Endothelial cell of umbilical vein (primary cell): ENCODE results near the gene NHSL2.

ENCODE experiments used
- EZH2 ChIP-seq: IDR thresholded peaks from 2 replicates; pipeline ENCODE4 v1.6.1; 2012; ENCODE audit warnings: borderline replicate concordance, low read depth, mild to moderate bottlenecking, moderate library complexity, low read length, inconsistent platforms; ENCODE audit not compliant: severe bottlenecking
- FOS ChIP-seq: IDR thresholded peaks from 2 replicates; pipeline ENCODE4 v1.6.1; 2011; ENCODE audit warnings: mild to moderate bottlenecking, low read length, moderate library complexity, borderline replicate concordance; ENCODE audit not compliant: insufficient read depth
- POLR2A ChIP-seq: IDR thresholded peaks from 2 replicates; pipeline ENCODE4 v1.6.1; 2012; ENCODE audit warnings: low read depth, mild to moderate bottlenecking, control low read depth, low read length
- POLR2AphosphoS5 ChIP-seq: IDR thresholded peaks from 2 replicates; pipeline ENCODE4 v1.6.1; 2012; ENCODE audit warnings: low read depth, mild to moderate bottlenecking, control low read depth, low read length, moderate library complexity; ENCODE audit not compliant: insufficient read depth
- TF ChIP-seq, protein P1 (sequence below): IDR thresholded peaks from 2 replicates; pipeline ENCODE4 v1.6.1; 2011; ENCODE audit not compliant: insufficient read depth, insufficient read length
- TF ChIP-seq, protein P2 (sequence below), 2 donors: IDR thresholded peaks; 1 replicate in 1 of 2; 2 replicates in 1 of 2; pipeline ENCODE4 v1.5.1; 2011; ENCODE audit warnings: low read length in 2 of 2, mild to moderate bottlenecking in 2 of 2, moderate library complexity in 2 of 2, control low read depth in 1 of 2, inconsistent platforms in 1 of 2, low read depth in 1 of 2; ENCODE audit not compliant: insufficient read depth in 1 of 2; ENCODE audit errors: extremely low read depth in 1 of 2

DNA sequence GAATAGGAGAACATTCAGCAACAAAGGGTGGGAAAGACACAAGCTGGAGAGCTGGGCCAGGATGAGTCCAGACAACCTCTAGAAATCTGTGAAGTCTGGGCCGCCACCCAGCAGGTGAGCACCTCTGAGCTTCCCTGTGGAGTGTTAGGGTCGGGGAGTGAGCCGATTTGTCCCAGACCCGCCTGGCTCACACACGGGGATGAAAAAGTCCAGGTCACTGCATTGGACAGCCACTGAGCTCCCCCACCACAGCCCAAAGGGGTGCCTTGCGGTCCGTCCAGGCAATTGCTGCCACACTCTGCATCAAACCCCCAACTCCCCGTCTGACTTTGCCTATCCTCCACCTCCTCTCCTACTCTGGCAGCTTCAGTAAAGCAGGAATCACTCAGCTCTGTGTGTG lies 38.7 kb downstream of the NHSL2 start:
- TF ChIP-seq, protein P1, sequence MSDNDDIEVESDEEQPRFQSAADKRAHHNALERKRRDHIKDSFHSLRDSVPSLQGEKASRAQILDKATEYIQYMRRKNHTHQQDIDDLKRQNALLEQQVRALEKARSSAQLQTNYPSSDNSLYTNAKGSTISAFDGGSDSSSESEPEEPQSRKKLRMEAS = no peak
- TF ChIP-seq POLR2A = no peak
- TF ChIP-seq, protein P2, sequence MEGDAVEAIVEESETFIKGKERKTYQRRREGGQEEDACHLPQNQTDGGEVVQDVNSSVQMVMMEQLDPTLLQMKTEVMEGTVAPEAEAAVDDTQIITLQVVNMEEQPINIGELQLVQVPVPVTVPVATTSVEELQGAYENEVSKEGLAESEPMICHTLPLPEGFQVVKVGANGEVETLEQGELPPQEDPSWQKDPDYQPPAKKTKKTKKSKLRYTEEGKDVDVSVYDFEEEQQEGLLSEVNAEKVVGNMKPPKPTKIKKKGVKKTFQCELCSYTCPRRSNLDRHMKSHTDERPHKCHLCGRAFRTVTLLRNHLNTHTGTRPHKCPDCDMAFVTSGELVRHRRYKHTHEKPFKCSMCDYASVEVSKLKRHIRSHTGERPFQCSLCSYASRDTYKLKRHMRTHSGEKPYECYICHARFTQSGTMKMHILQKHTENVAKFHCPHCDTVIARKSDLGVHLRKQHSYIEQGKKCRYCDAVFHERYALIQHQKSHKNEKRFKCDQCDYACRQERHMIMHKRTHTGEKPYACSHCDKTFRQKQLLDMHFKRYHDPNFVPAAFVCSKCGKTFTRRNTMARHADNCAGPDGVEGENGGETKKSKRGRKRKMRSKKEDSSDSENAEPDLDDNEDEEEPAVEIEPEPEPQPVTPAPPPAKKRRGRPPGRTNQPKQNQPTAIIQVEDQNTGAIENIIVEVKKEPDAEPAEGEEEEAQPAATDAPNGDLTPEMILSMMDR (IDR thresholded peaks at IDR 0.05; ENCODE audit: extremely low read depth in 1 of 2, insufficient read depth in 1 of 2, low read depth in 1 of 2, low read length in 2 of 2) = no peak
- TF ChIP-seq FOS = no peak
- no peak for TF ChIP-seq EZH2
- TF ChIP-seq POLR2AphosphoS5 = no peak
